GM20000 (cell line): ENCODE measurements around the gene FBN3.
"Not testable (repeated sequence)": the region's sequence is repeated elsewhere in the genome, so short reads cannot be mapped to it uniquely, and the experiment has no call there.

ENCODE experiments used
- DNase-seq: peaks from one replicate; pipeline ENCODE4 v3.0.0; 2012; ENCODE audit warnings: low spot score
- TF ChIP-seq, protein P1 (sequence below): IDR thresholded peaks from 2 replicates; pipeline ENCODE4 v1.5.1; 2012; ENCODE audit warnings: mild to moderate bottlenecking, control low read depth; ENCODE audit errors: extremely low read depth, missing control alignments

FBN3 gene

DNA sequence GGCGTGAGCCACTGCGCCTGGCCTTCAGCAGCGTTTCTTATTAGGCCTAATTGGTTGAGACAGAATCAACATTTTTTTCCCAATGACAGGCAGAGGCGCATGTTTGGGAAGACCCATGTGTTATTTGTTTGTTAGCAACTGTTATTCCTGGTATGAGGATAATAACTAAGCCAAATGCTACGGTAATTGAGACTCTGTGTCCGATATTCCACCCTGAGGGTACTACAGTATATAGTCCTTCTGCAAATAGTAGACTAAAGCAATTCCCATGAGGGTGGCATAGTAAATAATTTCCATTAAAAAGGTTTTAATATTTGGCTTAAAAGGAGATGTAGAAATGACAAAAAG is 115.2 kb downstream of the FBN3 start:
- TF ChIP-seq, protein P1, sequence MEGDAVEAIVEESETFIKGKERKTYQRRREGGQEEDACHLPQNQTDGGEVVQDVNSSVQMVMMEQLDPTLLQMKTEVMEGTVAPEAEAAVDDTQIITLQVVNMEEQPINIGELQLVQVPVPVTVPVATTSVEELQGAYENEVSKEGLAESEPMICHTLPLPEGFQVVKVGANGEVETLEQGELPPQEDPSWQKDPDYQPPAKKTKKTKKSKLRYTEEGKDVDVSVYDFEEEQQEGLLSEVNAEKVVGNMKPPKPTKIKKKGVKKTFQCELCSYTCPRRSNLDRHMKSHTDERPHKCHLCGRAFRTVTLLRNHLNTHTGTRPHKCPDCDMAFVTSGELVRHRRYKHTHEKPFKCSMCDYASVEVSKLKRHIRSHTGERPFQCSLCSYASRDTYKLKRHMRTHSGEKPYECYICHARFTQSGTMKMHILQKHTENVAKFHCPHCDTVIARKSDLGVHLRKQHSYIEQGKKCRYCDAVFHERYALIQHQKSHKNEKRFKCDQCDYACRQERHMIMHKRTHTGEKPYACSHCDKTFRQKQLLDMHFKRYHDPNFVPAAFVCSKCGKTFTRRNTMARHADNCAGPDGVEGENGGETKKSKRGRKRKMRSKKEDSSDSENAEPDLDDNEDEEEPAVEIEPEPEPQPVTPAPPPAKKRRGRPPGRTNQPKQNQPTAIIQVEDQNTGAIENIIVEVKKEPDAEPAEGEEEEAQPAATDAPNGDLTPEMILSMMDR: no peak
- no peak for DNase-seq

DNA sequence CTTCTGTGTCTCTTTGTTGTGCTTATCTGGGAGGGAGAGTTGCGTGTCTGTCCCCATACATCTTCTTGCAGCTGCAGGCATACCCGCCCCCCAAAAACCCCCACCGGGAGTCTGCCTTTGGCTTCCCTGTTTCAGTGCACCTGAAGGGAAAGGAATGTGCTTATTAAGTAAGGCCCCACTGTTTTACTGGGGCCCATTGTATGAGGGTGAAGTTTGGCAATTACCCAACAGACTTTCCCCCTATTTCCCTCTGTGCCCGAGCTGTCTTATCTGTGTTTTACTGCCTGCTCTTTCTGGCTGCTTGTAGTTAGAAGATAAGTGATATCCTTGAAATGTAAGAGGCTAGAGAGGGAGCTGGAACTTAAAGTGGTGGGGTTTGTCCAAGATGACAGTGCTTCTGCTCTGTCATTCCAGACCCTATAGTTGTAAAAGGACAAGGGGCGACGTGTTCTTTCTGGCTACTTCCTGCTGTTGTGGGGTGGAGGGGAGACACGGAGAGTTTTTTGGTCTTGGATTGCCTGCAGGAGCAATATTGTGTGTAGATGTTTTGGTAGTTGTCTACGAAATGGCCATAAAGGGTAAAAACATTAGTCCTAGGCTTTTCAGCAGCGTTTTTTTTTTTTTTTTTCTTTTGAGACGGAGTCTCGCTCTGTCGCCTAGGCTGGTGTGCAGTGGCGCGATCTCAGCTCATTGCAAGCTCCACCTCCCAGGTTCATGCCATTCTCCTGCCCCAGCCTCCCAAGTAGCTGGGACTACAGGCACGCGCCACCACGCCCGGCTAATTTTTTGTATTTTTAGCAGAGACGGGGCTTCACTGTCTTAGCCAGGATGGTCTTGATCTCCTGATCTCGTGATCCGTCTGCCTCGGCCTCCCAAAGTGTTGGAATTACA is 115.9 kb downstream of the FBN3 start:
- not testable (repeated sequence) for DNase-seq

DNA sequence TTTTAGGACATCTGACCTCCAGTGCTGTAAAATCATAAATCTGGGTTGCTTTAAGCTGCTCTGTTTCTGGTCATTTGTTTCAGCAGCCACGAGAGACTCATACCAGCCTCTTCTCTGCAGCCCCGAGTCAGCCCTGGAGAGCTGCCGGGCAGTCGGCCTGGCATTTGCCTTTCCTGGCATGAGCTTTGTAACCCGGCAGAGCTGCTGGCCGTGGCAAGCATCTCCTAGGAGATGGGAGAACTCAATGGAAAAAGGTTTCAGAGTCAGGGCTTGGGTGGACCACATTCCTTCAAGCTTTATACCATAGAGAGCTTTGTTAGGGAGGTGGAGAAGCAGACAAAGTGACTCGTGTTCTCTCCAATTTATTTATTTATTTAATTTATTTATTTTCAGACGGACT is 118.4 kb downstream of the FBN3 start:
- no peak for DNase-seq
- TF ChIP-seq, protein P1: no peak

DNA sequence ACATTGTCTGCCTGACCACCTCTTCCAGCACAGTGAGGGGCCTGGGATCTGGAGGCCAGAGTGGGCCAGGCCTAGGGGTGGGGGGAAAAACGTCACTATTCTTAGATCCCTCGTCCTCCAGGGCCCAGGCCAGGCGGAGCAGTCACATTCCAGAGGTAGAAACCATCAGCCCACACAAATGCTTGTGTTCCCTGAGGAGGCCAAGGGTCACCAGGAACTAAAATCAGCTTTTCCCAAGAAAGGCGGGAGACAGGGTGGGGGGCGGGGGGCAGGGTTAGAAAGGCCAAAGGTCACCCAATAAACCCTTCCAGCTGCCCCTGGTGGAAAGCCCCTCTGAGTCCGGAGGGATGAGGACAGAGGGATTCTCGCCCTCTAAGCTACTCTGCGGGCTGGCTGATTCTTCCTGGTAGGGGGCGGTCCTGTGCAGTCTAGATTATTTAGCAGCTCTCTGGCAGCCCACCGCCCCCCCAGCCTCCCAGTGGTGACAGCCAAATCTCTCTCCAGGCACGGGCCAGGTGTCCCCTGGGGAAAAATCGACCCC is 120.4 kb downstream of the FBN3 start:
- TF ChIP-seq, protein P1: no peak
- DNase-seq: no peak

DNA sequence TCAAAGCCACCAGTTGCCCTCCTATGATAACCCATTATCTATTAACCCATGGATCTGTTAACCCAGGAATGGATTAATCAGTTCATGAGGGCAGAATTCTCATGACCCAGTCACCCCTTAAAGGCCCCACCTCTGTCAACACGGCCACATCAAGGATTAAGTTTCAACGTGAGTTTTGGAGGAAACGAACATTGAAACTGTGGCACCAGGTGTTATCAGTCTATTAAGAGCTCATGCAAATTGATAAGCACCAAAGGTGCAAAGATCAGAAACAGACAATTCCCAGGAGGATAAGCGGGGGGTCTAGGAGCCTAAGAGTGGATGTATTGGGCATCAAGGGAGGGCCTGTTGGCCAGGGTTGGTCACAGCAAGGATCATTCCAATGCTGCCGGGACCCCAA is 124.1 kb downstream of the FBN3 start:
- no peak for DNase-seq
- TF ChIP-seq, protein P1: no peak

DNA sequence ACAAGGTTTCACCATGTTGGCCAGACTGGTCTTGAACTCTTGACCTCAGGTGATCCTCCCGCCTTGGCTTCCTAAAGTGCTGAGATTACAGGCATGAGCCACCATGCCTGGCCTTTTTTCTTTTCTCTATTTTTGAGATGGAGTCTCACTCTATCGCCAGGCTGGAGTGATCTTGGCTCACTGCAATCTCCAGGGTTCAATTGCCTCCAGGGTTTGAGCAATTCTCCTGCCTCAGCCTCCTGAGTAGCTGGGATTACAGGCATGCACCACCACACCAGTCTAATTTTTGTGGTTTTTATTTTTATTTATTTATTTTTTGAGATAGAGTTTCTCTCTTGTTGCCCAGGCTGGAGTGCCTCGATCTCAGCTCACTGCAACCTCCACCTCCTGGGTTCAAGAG is 125.1 kb downstream of the FBN3 start:
- DNase-seq: not testable (repeated sequence)

DNA sequence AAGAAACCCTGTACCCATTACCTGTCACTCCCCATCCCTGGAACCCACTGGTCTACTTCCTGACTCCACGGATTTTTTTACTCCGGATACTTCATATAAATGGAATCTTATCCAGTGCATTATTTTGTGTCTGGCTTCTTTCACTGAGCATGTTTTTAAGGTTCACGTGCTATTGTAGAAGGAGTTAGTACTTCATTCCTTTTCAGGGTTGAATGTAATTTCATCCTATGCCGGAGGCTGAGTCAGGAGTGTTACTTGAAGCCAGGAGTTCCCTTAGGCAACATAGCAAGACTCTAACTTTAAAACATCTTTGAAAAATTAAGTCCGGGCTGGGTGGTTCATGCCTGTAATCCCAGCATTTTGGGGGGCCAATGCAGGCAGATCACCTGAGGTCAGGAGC is 126.0 kb downstream of the FBN3 start:
- no peak for DNase-seq
- TF ChIP-seq, protein P1: no peak

DNA sequence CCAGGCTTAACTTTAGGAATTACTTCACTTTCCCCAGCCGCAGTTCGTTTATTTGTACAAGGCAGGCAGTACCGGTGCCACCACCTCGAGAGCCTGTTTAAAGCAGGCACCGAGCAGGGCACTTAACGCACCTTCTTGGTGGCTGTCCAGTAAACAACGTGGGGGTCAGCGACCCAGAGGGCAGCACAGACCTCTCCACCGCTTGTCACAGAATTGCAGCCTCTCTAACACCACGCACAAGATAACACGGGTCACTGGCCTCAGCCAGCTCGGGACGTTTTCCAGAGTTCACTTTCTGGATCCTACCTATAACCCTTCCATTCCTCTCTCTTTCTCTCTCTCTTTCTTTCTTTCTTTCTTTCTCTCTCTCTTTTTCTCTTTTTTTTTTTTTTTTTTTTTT is 127.1 kb downstream of the FBN3 start:
- no peak for DNase-seq

More for the DNA sequence above, 127.1 kb downstream of the FBN3 start:
- TF ChIP-seq, protein P1: no peak
